ENCODE measurements around the gene SLC4A11.

DNA sequence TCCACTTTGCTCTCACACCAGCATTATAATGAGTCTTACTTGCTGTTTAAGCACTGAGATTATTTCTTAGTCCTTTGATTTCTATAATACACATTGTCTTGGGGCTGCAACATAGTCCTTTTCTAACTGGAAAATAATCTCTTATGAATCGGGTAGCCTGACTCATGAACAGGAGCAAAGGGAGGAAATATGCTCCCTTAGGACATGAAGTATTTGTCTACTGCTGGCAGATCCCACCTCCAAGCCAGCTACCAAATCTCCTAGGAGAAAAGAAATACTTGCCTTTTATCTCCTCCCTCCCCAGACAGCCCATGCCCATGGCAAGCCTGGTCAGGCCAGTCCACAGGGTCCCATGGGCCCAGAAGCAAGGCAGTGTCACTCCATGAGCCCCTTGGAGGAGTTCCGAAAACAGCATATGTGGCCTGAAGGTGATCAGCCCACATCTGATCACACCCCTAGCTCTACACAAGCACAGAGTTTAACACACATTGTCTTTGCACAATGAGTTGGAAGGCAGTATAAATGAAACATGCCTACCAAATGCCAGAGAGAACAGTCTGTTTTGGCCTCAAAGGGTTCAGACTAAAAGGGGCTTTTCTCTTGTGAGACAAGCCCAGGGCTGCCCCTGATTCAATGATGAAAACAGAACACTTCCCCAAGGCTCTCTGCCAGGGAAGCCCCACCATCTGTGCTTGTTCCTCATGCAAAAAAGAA lies 37.1 kb upstream of the SLC4A11 start:
- TF ChIP-seq, protein P1, sequence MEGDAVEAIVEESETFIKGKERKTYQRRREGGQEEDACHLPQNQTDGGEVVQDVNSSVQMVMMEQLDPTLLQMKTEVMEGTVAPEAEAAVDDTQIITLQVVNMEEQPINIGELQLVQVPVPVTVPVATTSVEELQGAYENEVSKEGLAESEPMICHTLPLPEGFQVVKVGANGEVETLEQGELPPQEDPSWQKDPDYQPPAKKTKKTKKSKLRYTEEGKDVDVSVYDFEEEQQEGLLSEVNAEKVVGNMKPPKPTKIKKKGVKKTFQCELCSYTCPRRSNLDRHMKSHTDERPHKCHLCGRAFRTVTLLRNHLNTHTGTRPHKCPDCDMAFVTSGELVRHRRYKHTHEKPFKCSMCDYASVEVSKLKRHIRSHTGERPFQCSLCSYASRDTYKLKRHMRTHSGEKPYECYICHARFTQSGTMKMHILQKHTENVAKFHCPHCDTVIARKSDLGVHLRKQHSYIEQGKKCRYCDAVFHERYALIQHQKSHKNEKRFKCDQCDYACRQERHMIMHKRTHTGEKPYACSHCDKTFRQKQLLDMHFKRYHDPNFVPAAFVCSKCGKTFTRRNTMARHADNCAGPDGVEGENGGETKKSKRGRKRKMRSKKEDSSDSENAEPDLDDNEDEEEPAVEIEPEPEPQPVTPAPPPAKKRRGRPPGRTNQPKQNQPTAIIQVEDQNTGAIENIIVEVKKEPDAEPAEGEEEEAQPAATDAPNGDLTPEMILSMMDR (conservative IDR thresholded peaks at IDR 0.05; ENCODE audit: low read depth in 2 of 2): no peak
- TF ChIP-seq POLR2AphosphoS5 (IDR thresholded peaks at IDR 0.05; ENCODE audit: low read depth) (no peak), EZH2 (IDR thresholded peaks at IDR 0.05; ENCODE audit: low read depth, unreplicated experiment) (no peak), EZH2phosphoT487 (IDR thresholded peaks at IDR 0.05; ENCODE audit: unreplicated experiment) (no peak), JUNB (IDR thresholded peaks at IDR 0.05; ENCODE audit: unreplicated experiment) (no peak), CREB1 (CRISPR knock-in tag; IDR thresholded peaks at IDR 0.05; ENCODE audit: low read depth) (no peak), ZNF331 (CRISPR knock-in tag; IDR thresholded peaks at IDR 0.05; ENCODE audit: low read depth) (no peak), NANOG (IDR thresholded peaks at IDR 0.05; ENCODE audit: borderline replicate concordance) (no peak)
- TF ChIP-seq, protein P2, sequence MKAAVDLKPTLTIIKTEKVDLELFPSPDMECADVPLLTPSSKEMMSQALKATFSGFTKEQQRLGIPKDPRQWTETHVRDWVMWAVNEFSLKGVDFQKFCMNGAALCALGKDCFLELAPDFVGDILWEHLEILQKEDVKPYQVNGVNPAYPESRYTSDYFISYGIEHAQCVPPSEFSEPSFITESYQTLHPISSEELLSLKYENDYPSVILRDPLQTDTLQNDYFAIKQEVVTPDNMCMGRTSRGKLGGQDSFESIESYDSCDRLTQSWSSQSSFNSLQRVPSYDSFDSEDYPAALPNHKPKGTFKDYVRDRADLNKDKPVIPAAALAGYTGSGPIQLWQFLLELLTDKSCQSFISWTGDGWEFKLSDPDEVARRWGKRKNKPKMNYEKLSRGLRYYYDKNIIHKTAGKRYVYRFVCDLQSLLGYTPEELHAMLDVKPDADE (IDR thresholded peaks at IDR 0.05): no peak

Measured in GM23338 (cell line).